Vagina (tissue), 2 donors: ENCODE measurements around the gene ZNF23.

Source experiments
- CTCF ChIP-seq, 3 experiments: fragments of 450-650 bp in 2 of 3; fragments of 200-600 bp in 1 of 3; sonication (generic) in 1 of 3; IDR thresholded peaks; one replicate each; pipeline ENCODE4 v1.5.1; 2017 to 2019; ENCODE audit warnings: antibody characterized with exemption in 3 of 3, mild to moderate bottlenecking in 2 of 3, moderate library complexity in 2 of 3
- POLR2AphosphoS5 ChIP-seq, 2 donors: sonication (generic); formaldehyde crosslinking; IDR thresholded peaks; one replicate each; pipeline ENCODE4 v1.9.0; 2017; ENCODE audit warnings: antibody characterized with exemption in 2 of 2, mild to moderate bottlenecking in 2 of 2, low read depth in 1 of 2; ENCODE audit not compliant: insufficient read depth in 1 of 2

GRCh38 chr16:71406724-71407123, 55.3 kb downstream of the ZNF23 start:
- TF ChIP-seq CTCF (IDR thresholded peaks at IDR 0.05): no peak
- TF ChIP-seq POLR2AphosphoS5 (IDR thresholded peaks at IDR 0.05; ENCODE audit: insufficient read depth in 1 of 2, low read depth in 1 of 2): no peak
